Hematopoietic multipotent progenitor cell treated with erythropoietin and hydrocortisone succinate and interleukin-3 and kit ligand, for 6 days (in vitro differentiated cells): Measurements from ENCODE around the gene TMEM184C.

Experiments used
- DNase-seq: peaks from one replicate; pipeline ENCODE4 v3.0.0-alpha.2; 2015

TMEM184C gene

GRCh38 chr4:147617173-147617840 is at the start of gene TMEM184C:
Gene TMEM184C, plus strand, starts transcription at chr4:147617397. Its CDS starts 560 bp downstream, at chr4:147617957.
- peak; percentile 98 for DNase-seq

GRCh38 chr4:147570616-147571015 is 46.6 kb upstream of the TMEM184C start:
- no peak for DNase-seq

GRCh38 chr4:147571036-147571770 is 46.0 kb upstream of the TMEM184C start:
- DNase-seq = no peak

GRCh38 chr4:147576084-147576483 is 41.1 kb upstream of the TMEM184C start:
- no peak for DNase-seq

GRCh38 chr4:147578051-147578476 is 39.1 kb upstream of the TMEM184C start:
- no peak for DNase-seq

GRCh38 chr4:147578593-147578992 is 38.6 kb upstream of the TMEM184C start:
- no peak for DNase-seq

GRCh38 chr4:147580396-147580795 is 36.8 kb upstream of the TMEM184C start:
- DNase-seq = no peak

GRCh38 chr4:147581606-147582350 is 35.4 kb upstream of the TMEM184C start:
- no peak for DNase-seq

GRCh38 chr4:147582386-147583060 is 34.7 kb upstream of the TMEM184C start:
- no peak for DNase-seq

- no peak for DNase-seq
These were observed 33.3 kb upstream of the TMEM184C start for GRCh38 chr4:147583876-147584275.

- no peak for DNase-seq
These were observed 31.2 kb upstream of the TMEM184C start for GRCh38 chr4:147586032-147586431.

- no peak for DNase-seq
These were observed 30.6 kb upstream of the TMEM184C start for GRCh38 chr4:147586637-147587036.

- no peak for DNase-seq
These were observed 30.2 kb upstream of the TMEM184C start for GRCh38 chr4:147587041-147587440.

GRCh38 chr4:147589586-147589985 is 27.6 kb upstream of the TMEM184C start:
- no peak for DNase-seq

- DNase-seq = peak; percentile 75
These were observed 26.8 kb upstream of the TMEM184C start for GRCh38 chr4:147590249-147590920.

GRCh38 chr4:147591106-147591505 is 26.1 kb upstream of the TMEM184C start:
- peak; percentile 49 for DNase-seq

- no peak for DNase-seq
These were observed 23.1 kb upstream of the TMEM184C start for GRCh38 chr4:147594107-147594506.

GRCh38 chr4:147594578-147594977 is 22.6 kb upstream of the TMEM184C start:
- DNase-seq = no peak

- DNase-seq = no peak
These were observed 20.8 kb upstream of the TMEM184C start for GRCh38 chr4:147596377-147596776.

- DNase-seq = no peak
These were observed 20.2 kb upstream of the TMEM184C start for GRCh38 chr4:147596981-147597380.

- no peak for DNase-seq
These were observed 19.6 kb upstream of the TMEM184C start for GRCh38 chr4:147597561-147597960.

GRCh38 chr4:147599206-147599605 is 18.0 kb upstream of the TMEM184C start:
- DNase-seq = no peak

- no peak for DNase-seq
These were observed 17.4 kb upstream of the TMEM184C start for GRCh38 chr4:147599769-147600168.
